Vagina (tissue), 2 donors: ENCODE data around the gene MYO3A. TPM values are rescaled to one million over a fixed set of nuclear protein-coding genes. Genes with fewer than 3 reads are reported as not detected.

Experiments used
- DNase-seq, 2 donors: peaks; one replicate each; pipeline ENCODE4 v3.0.0-alpha.2; 2017; ENCODE audit errors: extremely low spot score in 2 of 2
- H3K27ac ChIP-seq: fragments of 200-600 bp; sonication (generic); one replicate; pipeline ENCODE4 v1.5.1; 2019
- H3K27me3 ChIP-seq: fragments of 200-600 bp; sonication (generic); one replicate; pipeline ENCODE4 v1.5.1; 2019
- H3K36me3 ChIP-seq, 2 donors: fragments of 200-600 bp; sonication (generic); one replicate each; pipeline ENCODE4 v1.5.1; 2017 to 2019
- H3K4me1 ChIP-seq: fragments of 200-600 bp; sonication (generic); one replicate; pipeline ENCODE4 v1.5.1; 2019
- H3K4me3 ChIP-seq, 2 donors: fragments of 200-600 bp; sonication (generic); 1 replicate in 1 of 2; 2 replicates in 1 of 2; pipeline ENCODE4 v1.5.1; 2016 to 2019
- H3K9me3 ChIP-seq: fragments of 200-600 bp; sonication (generic); one replicate; pipeline ENCODE4 v1.5.1; 2019
- POLR2A ChIP-seq, 2 donors: fragments of 450-650 bp; IDR thresholded peaks; one replicate each; pipeline ENCODE4 v1.6.1; 2017; ENCODE audit warnings: antibody characterized with exemption in 2 of 2, mild to moderate bottlenecking in 2 of 2, moderate library complexity in 2 of 2
- POLR2AphosphoS5 ChIP-seq, 2 donors: sonication (generic); formaldehyde crosslinking; IDR thresholded peaks; one replicate each; pipeline ENCODE4 v1.9.0; 2017; ENCODE audit warnings: antibody characterized with exemption in 2 of 2, mild to moderate bottlenecking in 2 of 2, low read depth in 1 of 2; ENCODE audit not compliant: insufficient read depth in 1 of 2
- intact Hi-C: fragments of 100-400 bp; cut with DNase I; formaldehyde crosslinking; loops from one replicate; pipeline ENCODE4 v1.15.1; 2023
- total RNA-seq: library from RNA; depleted of rRNA; stranded (reverse); fragments of >200 nt; gene quantifications from one replicate; pipeline ENCODE4 v1.2.3, GENCODE V29; 2016
- TF ChIP-seq, protein P1 (sequence below), 3 experiments: fragments of 450-650 bp in 2 of 3; fragments of 200-600 bp in 1 of 3; sonication (generic) in 1 of 3; IDR thresholded peaks; one replicate each; pipeline ENCODE4 v1.5.1; 2017 to 2019; ENCODE audit warnings: antibody characterized with exemption in 3 of 3, mild to moderate bottlenecking in 2 of 3, moderate library complexity in 2 of 3

The MYO3A gene
- total RNA-seq, 1 donor from 2014 or later, result 0.25 TPM

DNA sequence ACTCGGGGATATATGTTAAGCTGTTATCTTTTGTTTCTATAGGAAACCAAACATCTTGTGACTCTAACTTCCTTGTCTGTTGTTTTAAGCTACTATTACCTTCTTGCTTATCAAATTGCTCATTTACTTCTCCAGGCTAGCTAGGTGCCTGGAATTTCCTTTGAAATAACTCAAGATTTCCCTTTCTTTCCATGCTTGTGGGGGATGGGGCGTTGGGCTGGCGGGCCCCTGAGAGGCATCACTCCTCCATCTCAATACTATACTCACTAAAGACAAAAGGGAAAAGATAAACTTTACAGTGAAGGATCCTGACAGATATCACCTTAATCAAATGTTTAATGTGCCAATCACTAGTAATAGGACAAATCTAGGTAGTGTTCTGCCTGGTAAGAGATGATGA lies 34.7 kb upstream of the MYO3A start:
- Histone ChIP-seq H3K4me1 (no peaks in the 10 kb centered on the region), H3K9me3 (no peaks in the 10 kb centered on the region), H3K27ac (no peak overlapping the region), H3K36me3 (no peaks in the 10 kb centered on the region), H3K4me3 (no peak overlapping the region), H3K27me3 (no peaks in the 10 kb centered on the region)
- intact Hi-C loops, result no loop called here
- no peak for DNase-seq
- TF ChIP-seq POLR2A (IDR thresholded peaks at IDR 0.05), result no peak
- TF ChIP-seq, protein P1, sequence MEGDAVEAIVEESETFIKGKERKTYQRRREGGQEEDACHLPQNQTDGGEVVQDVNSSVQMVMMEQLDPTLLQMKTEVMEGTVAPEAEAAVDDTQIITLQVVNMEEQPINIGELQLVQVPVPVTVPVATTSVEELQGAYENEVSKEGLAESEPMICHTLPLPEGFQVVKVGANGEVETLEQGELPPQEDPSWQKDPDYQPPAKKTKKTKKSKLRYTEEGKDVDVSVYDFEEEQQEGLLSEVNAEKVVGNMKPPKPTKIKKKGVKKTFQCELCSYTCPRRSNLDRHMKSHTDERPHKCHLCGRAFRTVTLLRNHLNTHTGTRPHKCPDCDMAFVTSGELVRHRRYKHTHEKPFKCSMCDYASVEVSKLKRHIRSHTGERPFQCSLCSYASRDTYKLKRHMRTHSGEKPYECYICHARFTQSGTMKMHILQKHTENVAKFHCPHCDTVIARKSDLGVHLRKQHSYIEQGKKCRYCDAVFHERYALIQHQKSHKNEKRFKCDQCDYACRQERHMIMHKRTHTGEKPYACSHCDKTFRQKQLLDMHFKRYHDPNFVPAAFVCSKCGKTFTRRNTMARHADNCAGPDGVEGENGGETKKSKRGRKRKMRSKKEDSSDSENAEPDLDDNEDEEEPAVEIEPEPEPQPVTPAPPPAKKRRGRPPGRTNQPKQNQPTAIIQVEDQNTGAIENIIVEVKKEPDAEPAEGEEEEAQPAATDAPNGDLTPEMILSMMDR (IDR thresholded peaks at IDR 0.05), result no peak
- TF ChIP-seq POLR2AphosphoS5 (IDR thresholded peaks at IDR 0.05; ENCODE audit: insufficient read depth in 1 of 2, low read depth in 1 of 2), result no peak

DNA sequence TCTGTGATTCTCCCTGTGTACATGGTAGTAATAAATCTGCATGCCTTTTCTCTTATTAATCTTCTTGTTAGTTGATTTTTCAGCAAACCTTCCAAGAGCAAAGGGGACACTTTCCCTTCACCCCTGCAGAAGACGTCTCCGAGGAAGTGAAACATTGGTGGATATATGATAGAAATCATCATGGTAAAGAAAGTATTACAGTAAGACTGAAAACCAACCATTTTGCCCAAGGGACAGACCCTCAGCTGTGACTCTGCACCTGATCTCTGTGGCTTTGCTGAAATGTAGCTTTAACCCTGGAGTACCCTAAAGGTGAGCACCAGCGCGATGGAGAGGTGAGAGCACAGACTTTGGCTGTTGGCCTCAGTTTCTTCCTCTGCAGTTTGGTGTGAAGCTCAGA lies 32.8 kb upstream of the MYO3A start:
- Histone ChIP-seq H3K27ac (no peak overlapping the region), H3K4me1 (no peaks in the 10 kb centered on the region), H3K9me3 (no peaks in the 10 kb centered on the region), H3K36me3 (no peaks in the 10 kb centered on the region), H3K27me3 (no peaks in the 10 kb centered on the region), H3K4me3 (no peak overlapping the region)
- DNase-seq, result no peak
- intact Hi-C loops, result no loop called here
- TF ChIP-seq, protein P1 (IDR thresholded peaks at IDR 0.05), result no peak
- TF ChIP-seq POLR2AphosphoS5 (IDR thresholded peaks at IDR 0.05; ENCODE audit: insufficient read depth in 1 of 2, low read depth in 1 of 2) (no peak), POLR2A (IDR thresholded peaks at IDR 0.05) (no peak)

DNA sequence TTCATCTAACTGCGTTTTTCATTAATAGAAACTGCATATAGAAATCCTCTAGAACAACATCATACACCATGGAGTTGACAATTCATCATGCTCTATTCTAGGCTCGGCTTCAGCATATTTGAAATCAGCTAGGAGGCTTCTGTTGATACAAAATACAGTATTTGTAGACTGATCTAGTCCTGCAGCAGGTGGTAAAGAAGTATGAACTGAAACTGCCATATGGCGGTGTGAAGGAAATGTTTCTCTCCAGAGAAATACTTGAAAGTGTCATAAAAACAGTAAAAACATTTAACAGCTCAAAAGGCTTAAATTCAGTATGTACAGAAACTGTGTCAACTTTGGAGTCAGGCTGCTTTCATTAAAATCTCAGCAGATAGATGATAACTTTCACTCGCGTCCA lies 32.0 kb upstream of the MYO3A start:
- H3K27me3 ChIP-seq, result no peaks in the 10 kb centered on the region
- no peaks in the 10 kb centered on the region for H3K36me3 ChIP-seq
- H3K4me3 ChIP-seq, result no peak overlapping the region
- H3K9me3 ChIP-seq, result no peaks in the 10 kb centered on the region
- DNase-seq, result no peak
- intact Hi-C loops, result no loop called here
- no peak for TF ChIP-seq POLR2AphosphoS5 (IDR thresholded peaks at IDR 0.05; ENCODE audit: insufficient read depth in 1 of 2, low read depth in 1 of 2)
- TF ChIP-seq POLR2A (IDR thresholded peaks at IDR 0.05), result no peak
- TF ChIP-seq, protein P1 (IDR thresholded peaks at IDR 0.05), result no peak
- H3K27ac ChIP-seq, result no peak overlapping the region
- no peaks in the 10 kb centered on the region for H3K4me1 ChIP-seq

DNA sequence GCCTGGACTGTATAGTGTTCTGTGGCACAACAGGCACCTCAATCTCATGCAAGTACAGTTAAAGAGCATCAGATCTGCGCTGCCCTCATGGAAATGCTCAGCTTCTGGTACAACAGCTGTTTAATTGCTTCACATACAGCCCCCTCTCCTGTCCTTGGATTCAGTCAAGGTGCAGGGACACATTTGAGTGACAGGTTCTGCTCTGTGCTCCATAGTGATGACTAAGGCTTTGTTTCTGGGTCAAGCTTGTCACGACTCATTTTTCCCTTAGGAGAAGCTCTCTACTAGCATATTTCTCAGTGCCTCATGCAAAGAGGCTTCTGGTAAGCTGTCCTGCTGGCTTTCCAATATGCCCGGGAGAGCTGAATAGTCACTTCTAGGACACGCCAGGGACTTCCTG lies 26.8 kb upstream of the MYO3A start:
- no peaks in the 10 kb centered on the region for H3K36me3 ChIP-seq
- no peaks in the 10 kb centered on the region for H3K27me3 ChIP-seq
- no peak overlapping the region for H3K4me3 ChIP-seq
- TF ChIP-seq, protein P1 (IDR thresholded peaks at IDR 0.05), result no peak
- no peak for DNase-seq
- no peak overlapping the region for H3K27ac ChIP-seq
- intact Hi-C loops, result no loop called here
- no peaks in the 10 kb centered on the region for H3K4me1 ChIP-seq
- H3K9me3 ChIP-seq, result no peaks in the 10 kb centered on the region

DNA sequence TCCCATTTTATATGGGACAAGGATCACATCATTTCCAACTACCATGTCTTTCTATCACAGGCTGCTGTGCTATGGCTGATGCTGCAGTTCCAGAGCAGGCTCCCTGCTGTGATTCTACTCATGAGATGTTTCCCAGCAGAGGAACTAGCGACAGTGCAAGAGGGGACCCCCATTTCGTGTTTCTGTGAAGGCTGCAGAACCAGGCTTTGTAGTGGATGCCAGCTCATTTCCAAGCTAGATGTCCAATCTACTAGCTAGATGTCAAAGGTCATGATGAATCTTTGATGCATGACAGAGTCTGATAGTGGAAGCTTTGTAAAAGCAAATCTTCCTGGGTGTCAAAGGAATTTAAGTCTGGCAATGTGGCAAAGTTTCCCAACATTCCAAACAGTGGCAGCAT lies 21.2 kb upstream of the MYO3A start:
- Histone ChIP-seq H3K36me3 (no peaks in the 10 kb centered on the region), H3K27ac (no peak overlapping the region), H3K4me3 (no peak overlapping the region), H3K9me3 (no peaks in the 10 kb centered on the region), H3K4me1 (no peaks in the 10 kb centered on the region), H3K27me3 (no peaks in the 10 kb centered on the region)
- TF ChIP-seq POLR2AphosphoS5 (IDR thresholded peaks at IDR 0.05; ENCODE audit: insufficient read depth in 1 of 2, low read depth in 1 of 2), result no peak
- TF ChIP-seq, protein P1 (IDR thresholded peaks at IDR 0.05), result no peak
- no peak for DNase-seq
- intact Hi-C loops, result loop anchor here (2.0 kb wide), 1 partner anchor 18 kb away; no protein-coding TSS in a partner anchor
